M059J (cell line): ENCODE results near the gene SORCS2. TPM values are rescaled to one million over a fixed set of nuclear protein-coding genes. Genes with fewer than 3 reads are reported as not detected.

Experiments
- DNase-seq: peaks from one replicate; pipeline ENCODE4 v3.0.0-alpha.2; 2012; ENCODE audit warnings: low read depth
- total RNA-seq: library from RNA; depleted of rRNA; stranded (reverse); fragments of >200 nt; shearing (Covaris generic); gene quantifications from 2 replicates; pipeline ENCODE4 v1.2.3, GENCODE V29; 2014

Gene SORCS2
- total RNA-seq, 1 experiment from 2014 or later = 0.02 TPM

DNA sequence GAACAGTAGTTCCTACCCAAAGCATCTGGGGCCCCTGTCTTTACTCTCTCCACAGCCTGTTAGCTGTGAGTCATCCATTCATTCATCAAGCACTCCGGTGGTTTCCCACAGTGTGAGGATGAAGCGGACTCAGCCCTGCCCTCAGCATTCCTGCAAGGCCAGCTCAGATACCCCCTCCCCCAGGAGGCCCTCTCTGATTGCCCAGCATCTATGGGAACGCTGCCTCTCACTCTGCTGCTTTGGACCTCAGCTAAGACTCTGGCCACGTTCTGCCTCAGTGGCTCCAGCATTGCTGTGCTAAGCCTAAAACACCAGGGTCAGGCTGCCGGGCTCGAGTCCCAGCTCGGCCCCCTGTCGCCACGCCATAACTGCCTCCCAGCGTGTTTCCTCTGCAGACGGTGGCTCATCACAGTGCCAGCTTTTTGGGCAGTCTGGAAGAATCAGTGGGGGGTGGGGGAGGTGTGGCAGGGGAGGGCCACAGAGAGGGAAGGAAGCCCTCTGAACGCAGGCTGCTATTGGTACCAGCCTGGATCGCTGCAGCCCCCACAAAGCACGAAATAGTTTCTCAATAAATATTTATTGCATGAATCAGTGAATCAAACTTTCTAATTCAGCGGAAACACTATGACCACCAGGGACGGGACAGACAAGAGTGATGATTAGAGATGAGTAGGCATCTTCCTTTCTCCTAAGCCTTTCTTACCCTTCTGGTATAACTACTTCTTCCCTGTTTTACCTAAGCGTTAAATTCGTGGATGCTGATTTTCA, 74.4 kb downstream of the SORCS2 start:
- peak; percentile 83 for DNase-seq

DNA sequence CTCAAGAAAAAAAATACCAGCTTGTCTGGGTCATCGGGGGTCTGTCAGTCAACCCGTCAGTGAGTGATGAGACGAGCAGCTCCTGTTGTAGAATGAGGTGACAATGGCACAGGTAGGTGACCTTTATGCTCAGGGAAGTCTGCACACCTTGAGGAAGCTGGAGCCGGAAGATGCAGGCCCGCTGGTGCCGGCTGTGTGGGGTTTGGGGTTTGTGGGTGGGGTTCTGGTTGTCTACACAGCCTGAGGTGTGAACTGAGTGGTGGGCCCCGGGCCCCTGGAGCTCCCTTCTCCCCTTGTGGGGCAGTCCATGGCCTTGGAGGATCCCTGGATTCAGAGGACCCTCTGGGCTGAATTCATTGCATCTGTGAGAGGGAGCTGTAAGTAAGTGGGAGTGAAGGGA, 75.5 kb downstream of the SORCS2 start:
- no peak for DNase-seq

DNA sequence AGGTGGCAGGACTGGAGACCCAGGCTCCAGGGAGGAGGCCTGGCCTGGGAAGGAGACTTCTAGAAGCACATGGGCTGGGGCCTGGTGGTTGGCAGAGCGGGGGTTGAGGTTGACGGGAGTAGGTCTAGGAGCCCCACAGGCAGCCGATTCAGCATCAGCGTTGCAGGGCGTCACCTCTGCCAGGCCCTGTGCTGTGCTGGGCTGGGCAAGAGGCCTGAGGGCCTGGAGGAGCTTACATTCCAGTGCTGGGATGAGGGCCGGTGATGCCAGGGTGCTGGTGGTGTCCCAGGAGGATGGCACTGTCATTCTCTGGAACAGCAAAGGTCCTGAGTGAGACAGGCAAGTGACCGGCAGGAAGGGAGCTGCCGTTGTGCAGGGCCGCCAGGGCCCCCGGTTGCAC, 76.6 kb downstream of the SORCS2 start:
- DNase-seq = no peak

DNA sequence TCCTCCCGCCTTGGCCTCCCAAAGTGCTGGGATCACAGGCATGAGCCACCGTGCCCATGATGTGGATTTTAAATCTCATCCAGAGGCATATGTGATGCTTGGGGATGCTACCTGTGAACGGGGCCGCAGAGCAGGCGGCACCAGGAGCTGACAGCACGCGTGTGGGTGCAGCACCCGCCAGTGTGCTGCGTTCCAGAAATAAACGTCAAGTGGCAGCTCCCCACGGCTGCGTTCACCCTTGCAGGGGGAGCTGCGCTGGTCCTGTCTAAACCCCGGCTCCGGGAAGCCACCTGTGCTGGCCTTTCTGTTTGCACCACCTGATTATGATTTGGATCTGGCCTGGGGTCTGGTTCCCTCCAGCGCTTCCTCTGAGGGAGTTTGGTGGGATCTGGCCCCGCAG, 77.8 kb downstream of the SORCS2 start:
- no peak for DNase-seq

DNA sequence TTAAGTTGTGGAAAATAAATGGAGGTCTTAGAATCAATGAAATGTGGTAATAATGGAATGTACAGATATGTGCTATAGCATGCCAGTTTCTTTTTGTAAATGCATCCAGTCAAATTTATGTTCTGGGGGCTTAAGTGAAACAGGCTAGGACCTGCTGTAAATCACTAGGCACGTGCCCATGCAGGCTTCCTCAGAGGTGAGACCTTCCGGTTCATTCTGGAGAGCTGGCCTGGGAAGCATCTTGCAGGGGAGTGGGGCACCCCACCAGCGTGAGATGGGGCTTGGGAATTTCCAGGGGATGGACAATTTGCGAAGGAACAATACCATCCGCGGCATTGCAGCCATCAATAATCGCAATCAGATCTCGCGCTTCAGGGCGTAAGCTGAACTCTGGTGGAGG, 80.1 kb downstream of the SORCS2 start:
- no peak for DNase-seq

DNA sequence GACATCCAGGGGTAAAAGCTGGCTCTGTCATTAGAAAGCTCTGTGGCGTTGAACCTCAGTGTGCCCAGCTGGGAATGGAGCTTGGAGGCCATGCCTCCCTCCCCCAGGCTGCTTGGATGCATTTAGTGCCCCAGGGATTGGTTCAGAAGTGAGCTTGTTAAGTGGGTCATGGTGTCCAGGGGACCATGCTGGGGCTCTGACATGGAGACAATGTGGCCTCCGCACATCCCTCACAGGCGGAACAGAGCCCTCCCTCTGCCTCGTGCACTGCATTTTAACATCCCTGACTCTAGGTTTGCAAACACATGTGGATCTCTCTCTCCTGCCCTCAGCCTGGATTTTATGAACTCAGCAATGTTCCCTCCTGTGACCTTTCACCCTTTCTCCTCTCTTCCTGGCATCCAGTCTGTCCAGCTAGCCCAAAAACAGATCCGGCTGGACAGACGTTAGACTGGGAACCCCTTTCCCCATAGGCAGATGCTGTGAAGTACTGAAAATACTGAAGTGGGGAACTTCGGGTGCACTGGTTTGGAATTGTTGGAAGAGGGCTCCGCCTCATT, 81.5 kb downstream of the SORCS2 start:
- no peak for DNase-seq

DNA sequence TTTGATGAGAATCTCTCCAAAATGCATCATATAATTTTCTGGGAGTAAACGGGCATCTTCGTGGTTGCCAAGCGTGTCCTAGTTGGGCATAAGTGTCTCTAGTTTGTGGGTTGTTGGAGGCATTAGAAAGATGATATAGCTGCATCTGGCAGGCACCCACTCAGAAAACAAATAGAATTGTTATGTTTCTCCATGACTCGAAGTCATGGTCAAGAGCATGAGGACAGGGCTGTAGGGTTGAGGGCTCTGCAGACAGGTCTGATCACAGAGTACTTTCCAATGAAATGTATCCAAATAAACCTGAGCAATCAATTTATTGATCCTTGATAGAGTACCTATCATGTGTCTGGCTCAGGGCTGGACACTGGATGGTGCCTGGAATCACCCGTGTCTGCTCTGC, 82.7 kb downstream of the SORCS2 start:
- no peak for DNase-seq

DNA sequence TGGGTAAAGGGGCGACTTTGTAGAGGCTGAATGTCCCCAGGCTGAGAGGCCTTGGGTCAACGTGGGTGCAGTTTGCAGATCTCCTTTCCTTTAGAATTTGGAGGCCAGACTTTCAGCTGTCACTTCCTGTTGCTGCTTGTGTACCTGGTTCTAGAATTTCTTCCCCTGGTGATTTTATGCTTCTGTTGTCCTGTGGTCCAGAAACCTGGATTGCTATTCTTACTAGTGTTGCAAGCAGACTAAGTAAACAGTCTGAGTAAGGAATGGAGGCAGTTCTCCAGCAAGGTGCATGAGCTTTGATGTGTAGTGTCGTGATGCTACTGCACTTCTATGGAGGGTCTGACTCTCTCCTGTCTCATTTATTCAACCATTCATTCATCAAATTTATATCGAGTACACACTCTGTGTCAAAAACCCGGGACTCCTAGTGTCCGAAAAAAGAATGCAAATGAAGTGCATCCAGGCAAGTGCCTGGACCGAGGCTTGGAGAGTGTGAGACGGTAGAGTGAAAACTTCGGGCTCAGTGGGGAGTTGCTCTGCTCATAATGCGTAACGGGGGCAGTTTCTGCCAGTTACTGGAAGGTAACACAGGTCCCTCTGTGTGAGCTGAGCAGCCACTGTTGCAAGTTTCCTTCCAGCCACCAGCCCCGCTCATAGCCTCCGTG, 83.3 kb downstream of the SORCS2 start:
- no peak for DNase-seq

DNA sequence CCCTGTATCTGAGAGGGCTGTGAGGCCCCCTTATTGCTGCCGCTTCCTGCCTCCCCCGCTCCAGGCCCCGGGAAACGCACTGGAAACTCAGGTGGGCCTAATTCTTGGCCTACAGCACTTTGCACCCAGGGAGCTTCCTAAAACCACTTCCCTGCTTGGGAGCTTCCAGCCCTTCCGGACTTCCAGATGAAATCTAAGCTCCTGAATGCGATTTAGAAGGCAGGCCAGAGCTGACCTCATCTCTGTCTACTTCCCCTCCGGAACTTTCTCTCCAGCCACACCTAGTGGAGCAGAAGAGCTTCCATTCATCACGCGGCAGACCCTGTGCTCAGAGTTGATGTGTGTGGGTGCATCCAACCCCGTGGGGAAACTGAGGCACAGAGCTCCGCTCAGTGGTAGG, 84.2 kb downstream of the SORCS2 start:
- DNase-seq = no peak

DNA sequence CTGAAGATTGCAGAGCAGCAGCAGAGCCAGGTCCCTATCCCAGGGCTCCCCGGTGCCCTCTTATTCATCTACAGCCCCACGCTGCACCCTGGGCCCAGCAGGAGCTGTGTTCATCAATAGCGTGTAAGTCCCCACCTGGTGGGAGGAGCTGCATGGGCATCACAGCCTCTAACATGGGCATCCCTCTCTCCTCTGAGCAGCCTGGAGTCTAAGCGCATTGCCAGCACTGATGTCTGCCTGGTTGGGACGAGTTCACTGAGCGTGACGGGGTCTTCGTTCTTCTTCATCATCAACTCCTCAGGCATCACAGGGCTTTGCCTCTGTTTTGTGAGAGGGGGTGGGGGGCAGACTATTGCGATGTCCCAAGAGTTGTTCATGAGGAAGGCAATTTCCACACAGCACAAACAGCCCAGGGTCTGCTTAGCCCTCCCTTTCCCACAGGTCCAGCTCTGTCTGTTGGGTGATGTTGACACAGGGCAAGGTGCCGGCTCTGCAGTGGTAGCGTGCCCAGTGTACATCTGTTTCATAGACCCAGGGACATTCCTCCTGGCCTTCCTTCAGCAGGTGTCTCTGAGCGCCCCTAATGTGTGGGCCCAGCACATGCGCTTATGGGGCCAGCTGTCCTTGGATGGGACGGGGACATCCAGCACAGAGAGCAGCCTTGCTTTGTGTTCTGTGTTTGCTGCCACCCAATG, 85.9 kb downstream of the SORCS2 start:
- no peak for DNase-seq

DNA sequence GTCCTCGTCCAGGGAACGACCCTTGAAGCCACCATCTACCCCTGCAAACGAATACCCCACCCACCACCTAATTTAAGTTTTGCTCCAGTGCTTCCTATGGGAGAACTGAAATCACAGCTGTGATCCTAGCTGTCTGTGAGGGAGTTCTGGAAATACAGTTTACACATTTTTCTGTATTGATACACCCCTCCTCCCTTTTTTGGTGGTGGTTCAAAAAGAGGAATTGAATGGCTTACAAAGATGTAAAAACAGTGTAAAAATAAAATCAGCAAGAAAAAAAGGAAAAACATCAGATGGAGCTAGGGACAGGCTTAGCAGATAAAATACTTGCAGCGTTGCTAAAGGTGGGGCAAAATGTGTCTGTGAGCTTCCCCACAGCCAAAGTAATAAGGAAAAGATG, 86.6 kb downstream of the SORCS2 start:
- no peak for DNase-seq

DNA sequence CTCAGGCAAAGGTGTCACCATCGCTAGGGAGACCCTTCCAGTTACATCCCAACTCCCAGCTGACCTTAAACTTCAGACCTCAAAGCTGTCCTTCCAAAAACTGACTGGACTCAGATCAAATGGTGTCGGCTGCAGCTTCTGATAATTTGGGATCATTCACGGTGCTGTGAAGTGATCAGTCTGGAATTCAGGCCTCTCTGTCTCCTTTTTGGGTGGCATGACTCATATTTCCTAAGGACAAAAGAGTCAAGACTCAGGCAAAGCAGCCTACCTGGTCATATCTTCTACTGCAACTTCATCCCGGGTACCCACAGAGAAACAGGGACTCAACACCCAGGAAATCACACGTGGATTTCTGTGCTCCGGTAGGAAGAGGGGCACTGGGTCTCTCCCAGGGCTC, 87.6 kb downstream of the SORCS2 start:
- DNase-seq = no peak

DNA sequence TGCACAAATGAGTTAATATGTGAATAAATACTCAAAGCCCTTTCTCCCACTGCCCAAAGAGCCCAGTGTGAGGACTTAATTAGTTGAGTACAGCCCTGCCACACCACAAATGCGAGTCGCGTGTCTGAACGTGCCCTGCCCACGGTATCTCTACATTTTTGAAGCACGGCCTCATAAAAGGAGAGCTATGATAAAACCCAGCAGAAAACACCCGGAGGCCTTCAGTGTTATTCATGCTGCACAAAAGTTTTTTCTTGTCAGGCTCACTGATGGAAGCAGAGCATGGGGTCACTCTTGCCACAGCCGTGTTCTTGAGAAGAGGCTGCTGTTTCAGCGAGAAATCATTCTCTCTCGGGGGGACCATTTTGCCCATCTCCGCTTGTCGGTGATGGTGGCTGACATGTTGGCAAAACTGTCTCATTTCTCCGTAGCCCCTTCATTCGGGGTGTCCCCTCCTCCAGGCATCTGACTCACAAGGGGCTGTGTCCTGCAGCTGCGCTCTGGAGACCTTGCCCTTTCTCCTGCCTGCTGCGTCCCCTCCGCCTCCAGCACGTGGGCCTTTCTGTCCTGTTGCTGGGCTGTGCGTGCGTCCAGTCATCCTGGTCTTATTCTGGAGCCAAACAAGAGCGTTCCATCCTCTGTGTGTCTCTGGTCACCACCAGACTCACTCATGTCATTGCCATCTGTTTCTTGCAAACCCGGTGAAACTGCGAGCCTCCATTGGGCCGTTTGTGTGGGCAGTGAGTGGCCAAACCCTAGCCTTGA, 88.8 kb downstream of the SORCS2 start:
- peak; percentile 17 for DNase-seq

DNA sequence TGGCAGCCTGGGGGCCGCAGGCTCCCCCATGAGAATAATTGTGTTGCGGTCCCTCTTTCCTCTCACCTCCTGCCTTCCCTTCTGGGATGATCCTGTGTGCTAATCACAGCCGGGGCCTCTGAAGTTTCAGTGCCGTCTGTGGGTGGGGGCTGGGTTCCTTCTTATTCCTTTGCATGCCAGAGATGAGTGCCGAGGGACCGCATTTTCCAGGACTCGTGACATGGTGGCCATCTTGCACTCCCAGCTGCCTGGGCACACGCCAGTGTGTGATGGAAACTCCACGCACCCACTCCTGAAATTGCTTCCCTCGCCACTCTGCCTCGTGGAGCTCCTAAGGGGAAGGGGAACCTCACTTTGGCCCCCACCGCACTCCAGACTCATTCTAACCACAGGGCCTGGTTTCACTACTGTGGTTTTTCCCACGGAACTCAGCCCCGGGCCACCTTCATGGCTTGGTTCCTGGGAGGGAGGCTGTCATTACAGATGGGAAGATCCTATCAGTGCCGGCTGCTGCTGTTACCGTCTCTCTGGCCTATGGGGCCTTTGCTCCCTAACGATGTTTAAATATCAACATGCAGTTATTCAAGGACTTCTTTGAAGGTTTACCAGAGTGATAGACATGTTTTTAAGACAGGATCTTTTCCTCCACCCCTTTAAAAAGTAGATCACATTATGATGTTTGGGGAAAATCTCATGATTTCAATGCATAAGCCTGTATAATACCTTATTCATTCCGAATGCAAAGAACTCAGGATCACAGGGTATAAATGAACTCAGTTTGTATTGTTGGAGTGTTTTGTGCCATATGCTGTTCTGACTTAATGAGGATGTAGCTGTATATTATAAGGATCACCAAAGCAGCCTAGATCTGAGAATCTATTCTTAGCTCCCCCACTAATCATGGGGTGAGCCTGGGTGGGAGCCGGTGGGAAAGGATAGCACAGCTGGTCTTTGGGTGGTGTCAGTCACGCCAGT, 89.6 kb downstream of the SORCS2 start:
- peak; percentile 20 for DNase-seq

DNA sequence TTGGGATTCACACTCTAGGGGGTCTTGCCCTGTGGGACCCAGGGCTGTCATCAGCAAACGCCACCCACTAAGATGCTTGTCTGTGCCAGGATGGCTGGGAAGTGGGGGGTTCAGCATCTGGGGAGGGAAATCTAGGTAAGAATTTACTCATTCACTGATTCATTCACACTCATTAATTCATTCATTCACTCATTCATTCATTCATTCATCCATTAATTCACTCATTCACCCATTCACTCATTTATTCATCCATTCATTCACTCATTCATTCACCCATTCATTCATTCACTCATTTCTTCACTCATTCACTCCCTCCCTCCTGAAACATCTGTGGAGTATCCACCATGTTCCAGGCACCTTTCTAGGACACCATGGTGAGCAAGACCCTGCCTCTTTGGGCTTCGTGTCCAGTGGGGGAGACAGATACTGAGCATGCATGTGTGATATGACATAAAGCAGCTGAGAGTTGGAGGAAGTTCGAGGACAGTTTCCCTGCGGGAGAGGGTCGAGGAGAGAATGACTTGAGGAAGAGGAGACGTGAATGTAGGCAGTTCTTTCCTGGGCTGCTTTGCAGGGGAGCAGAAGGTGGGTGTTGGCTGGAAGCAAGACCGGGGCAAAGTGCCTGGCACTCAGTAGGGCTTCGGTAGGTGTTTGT, 90.6 kb downstream of the SORCS2 start:
- no peak for DNase-seq

DNA sequence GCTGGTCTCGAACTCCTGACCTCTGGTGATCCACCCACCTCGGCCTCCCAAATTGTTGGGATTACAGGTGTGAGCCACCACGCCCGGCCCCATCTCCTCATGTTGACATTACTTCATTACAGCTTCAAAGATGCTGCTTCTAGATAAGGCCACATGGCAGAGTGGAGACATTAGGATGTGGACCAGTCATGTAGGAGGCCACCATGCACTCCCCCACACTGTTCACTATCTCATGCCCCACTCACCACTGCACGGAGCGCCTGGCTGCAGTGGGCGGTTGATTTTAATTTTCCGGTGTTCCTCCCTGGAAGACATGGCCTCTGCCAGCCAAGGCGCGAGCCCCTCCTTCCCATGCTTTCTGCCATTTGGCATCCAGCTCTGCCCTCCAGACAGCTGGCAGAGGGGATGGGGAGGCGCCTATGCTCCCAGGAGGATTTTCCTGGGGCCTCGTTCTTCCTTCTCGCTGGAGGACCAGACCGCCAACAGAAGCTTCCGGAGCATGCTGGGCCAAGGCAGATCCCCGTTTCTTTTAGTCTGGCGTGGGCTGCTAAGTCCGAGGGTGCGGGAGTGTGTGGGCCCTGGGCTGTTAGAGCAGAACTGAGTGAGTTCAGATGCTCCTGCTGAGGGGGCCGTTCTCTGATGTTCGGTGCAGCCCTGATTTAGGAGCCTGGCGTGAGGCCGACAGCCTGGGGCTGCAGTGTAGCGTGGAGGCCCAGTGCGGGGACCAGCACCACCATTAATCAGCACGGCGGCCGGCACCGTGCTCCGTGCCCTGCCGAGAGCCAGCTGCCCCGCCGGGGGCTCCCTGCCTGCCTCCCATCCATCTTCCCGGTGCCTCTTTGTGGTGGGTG, 93.1 kb downstream of the SORCS2 start:
- no peak for DNase-seq

DNA sequence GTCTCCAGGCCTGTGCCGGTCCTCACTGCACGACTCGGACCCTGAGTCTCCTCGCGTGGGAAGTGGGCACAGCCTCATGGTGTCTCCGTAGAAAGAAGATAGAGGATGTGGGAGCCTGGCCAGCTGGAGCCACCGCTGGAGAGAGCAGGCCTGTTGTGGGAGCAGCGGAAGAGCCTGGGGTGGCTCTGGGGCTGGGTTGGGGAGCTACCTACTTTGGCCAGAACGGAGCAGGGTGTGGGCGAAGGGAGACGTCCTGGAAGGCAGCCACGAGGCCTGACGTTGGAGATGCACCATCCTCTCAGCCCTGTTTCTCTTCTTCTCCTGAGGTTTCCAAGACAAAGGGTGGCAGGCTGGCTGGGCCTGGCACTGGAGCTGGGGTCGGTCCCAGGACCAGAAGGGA, 93.8 kb downstream of the SORCS2 start:
- DNase-seq = no peak

DNA sequence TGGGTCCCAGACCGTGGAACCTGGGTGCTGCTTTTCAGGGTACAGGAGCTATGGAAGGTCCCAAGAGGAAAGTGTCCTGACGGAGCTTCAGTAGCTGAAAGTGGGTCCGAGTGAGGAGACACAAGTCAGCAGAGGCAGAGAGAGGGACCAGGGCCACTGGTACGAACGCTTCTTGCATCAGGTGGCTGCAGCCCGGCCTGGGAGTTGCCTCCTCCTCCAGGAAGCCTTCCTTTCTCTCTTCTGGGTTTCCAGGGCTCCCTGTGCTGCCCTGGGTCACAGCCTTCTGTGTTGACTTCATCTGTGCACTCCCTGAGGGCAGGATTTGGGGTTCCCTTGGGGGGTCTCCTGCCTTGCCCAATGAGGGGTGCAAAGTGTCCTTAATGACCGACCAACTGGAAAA, 94.5 kb downstream of the SORCS2 start:
- DNase-seq = no peak

DNA sequence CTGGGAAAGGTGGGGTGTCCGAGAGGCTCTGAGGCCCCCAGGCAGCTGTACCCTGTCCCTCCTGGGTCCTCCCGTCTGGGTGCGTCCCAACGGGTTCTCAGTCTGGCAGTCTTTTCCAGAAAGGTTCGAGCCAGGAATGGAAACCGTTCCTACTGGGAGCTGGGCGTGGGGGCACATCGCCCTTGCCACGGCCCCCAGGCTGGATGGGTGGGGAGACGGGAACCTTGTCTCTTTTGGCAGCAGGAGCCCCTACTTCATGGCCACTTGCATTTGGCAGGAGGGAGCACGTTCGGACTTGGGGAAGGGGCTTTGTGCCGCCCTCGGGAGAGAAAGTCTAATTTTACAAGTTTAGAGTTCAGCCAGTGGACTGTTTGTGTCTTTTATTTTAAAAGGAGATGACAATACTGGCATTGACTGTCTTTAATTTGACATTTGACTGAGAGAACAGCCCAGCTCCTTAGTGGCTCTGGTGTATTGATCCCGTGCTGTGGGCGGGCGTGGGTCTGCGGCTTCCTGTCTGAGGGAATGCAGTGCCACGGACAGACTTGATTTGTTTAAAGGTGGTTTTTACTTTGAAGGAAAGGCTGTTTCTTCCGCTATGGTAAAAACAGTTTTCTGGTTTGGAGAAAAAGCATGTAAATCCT, 95.1 kb downstream of the SORCS2 start:
- DNase-seq = no peak
